DND-41 (cell line): ENCODE measurements around the gene RASAL1.

Source experiments
- ATAC-seq: fragments of 200-7000 bp; cut with Tn5 transposase; 3 replicates; pipeline ENCODE4 v1.9.1; 2021; ENCODE audit warnings: low read depth; ENCODE audit not compliant: insufficient read depth
- DNase-seq: peaks from one replicate; pipeline ENCODE4 v3.0.0-alpha.2; 2020
- H2AFZ ChIP-seq: 2 replicates; pipeline ENCODE4 v1.6.0; 2012; ENCODE audit warnings: low read depth, low read length
- H3K27ac ChIP-seq: 2 replicates; pipeline ENCODE4 v1.5.1; 2012; ENCODE audit warnings: low read length, inconsistent platforms
- H3K27me3 ChIP-seq: fragments of 200-600 bp; sonication (generic); 2 replicates; pipeline ENCODE4 v1.6.0; 2012; ENCODE audit warnings: low read length, mild to moderate bottlenecking, inconsistent platforms; ENCODE audit not compliant: insufficient read depth, poor library complexity
- H3K36me3 ChIP-seq: 2 replicates; pipeline ENCODE4 v1.5.1; 2012; ENCODE audit warnings: low read length, inconsistent platforms; ENCODE audit not compliant: insufficient read depth
- H3K4me1 ChIP-seq: 2 replicates; pipeline ENCODE4 v1.5.1; 2012; ENCODE audit warnings: mild to moderate bottlenecking, low read length; ENCODE audit not compliant: insufficient read depth
- H3K4me2 ChIP-seq: 2 replicates; pipeline ENCODE4 v1.6.0; 2012; ENCODE audit warnings: mild to moderate bottlenecking, moderate library complexity, low read length, inconsistent platforms; ENCODE audit not compliant: insufficient read depth
- H3K4me3 ChIP-seq, 2 experiments: fragments of 200-600 bp in 1 of 2; shearing (Covaris generic) in 1 of 2; 2 replicates each; pipeline ENCODE4 v1.5.1; 2012 to 2016; ENCODE audit warnings: inconsistent platforms in 2 of 2, low read length in 2 of 2, mild to moderate bottlenecking in 2 of 2, low read depth in 1 of 2, moderate library complexity in 1 of 2
- H3K79me2 ChIP-seq: 2 replicates; pipeline ENCODE4 v1.6.0; 2012; ENCODE audit warnings: low read length, inconsistent platforms; ENCODE audit not compliant: insufficient read depth
- H3K9ac ChIP-seq: 2 replicates; pipeline ENCODE4 v1.6.0; 2012; ENCODE audit warnings: low read depth, mild to moderate bottlenecking, inconsistent platforms, low read length, moderate library complexity
- H3K9me3 ChIP-seq: 2 replicates; pipeline ENCODE4 v1.5.1; 2012; ENCODE audit warnings: low read length, moderate library complexity, mild to moderate bottlenecking, inconsistent platforms; ENCODE audit not compliant: insufficient read depth, severe bottlenecking
- H4K20me1 ChIP-seq: 2 replicates; pipeline ENCODE4 v1.6.0; 2012; ENCODE audit warnings: low read length; ENCODE audit not compliant: insufficient read depth
- CTCF ChIP-seq: IDR thresholded peaks from 2 replicates; pipeline ENCODE4 v1.5.1; 2012; ENCODE audit warnings: borderline replicate concordance, low read length, moderate library complexity, mild to moderate bottlenecking; ENCODE audit not compliant: poor library complexity, severe bottlenecking; ENCODE audit errors: extremely low read depth
- EZH2 ChIP-seq: IDR thresholded peaks from 3 replicates; pipeline ENCODE4 v1.6.1; 2012; ENCODE audit warnings: borderline replicate concordance, low read depth, mild to moderate bottlenecking, moderate library complexity, low read length, inconsistent platforms; ENCODE audit not compliant: severe bottlenecking

The RASAL1 gene

GRCh38 chr12:113151655-113152054, 16.1 kb upstream of the RASAL1 start:
- no peaks in the 10 kb centered on the region for H3K27me3 ChIP-seq

DNA sequence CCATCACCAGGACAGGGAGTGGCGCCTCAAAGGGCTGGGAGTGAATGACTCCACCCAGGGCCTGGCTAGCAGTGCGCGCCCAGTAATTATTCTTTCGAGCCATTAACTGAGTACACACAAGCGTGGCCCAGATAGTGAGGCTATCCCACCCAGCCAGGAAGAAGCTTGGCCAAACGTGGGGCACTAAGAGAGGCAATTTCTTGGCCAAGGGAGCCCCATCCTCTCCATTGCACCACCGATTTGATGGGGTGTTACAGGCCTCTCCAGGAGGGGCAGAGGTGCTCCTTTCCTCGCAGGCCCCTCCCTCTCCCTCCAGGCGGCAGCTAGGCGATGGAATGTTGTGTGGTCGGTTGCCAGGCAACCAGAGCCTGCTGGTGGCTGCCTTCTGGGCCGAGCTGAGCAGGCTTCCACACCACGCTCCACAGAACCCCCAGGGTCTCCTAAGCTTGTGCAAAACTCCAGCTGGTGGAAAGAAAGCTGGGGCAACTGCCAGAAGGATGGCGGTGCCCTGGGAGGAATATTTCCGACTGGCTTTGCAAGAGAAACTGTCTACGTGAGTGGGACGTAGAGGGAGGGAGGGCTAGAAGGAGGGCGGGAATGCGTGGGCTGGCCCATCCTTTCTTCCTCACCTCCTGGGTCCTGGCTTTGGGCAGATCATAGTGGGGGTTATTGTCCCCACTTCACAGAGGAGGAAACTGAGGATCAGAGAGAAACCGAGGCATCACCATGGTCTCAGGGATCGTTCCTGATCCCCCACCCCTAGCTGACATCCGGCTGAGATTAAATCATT, 14.0 kb upstream of the RASAL1 start, which contains the start of gene CFAP73:
CFAP73 (plus strand) TSS at position 364 of the 790 bp plus-strand sequence; CDS start at position 498, 134 bp downstream.
- Histone ChIP-seq H3K4me2 (no peak within 1 kb of the TSS), H3K27ac (no peak within 1 kb of the TSS), H4K20me1 (no peaks in the 10 kb centered on the region), H3K36me3 (no peaks in the 10 kb centered on the region), H3K4me3 (no peak within 1 kb of the TSS), H3K79me2 (no peaks in the 10 kb centered on the region), H3K27me3 (no peaks in the 10 kb centered on the region), H2AFZ (no peak within 1 kb of the TSS), H3K9me3 (no peaks in the 10 kb centered on the region), H3K4me1 (peaks cover 38% of the 10 kb centered on the region), H3K9ac (no peak within 1 kb of the TSS)
- DNase-seq (peak; percentile 82), ATAC-seq (peak; percentile 67)
- TF ChIP-seq EZH2 (no peak), CTCF (peak; percentile 42)

More at GRCh38 chr12:113151655-113152054, 16.1 kb upstream of the RASAL1 start:
- TF ChIP-seq CTCF, result no peak
- TF ChIP-seq EZH2, result no peak
- ATAC-seq (no peak), DNase-seq (no peak)
- H3K4me1 ChIP-seq, result peaks cover 43% of the 10 kb centered on the region
- H3K9me3 ChIP-seq, result no peaks in the 10 kb centered on the region
- H3K4me2 ChIP-seq, result no peak overlapping the region
- H4K20me1 ChIP-seq, result no peaks in the 10 kb centered on the region
- no peaks in the 10 kb centered on the region for H3K79me2 ChIP-seq
- peak overlapping the region; percentile 2; the same call in 1 of the 2 replicates for H3K27ac ChIP-seq
- no peaks in the 10 kb centered on the region for H3K36me3 ChIP-seq
- no peak overlapping the region for H2AFZ ChIP-seq
- no peak overlapping the region for H3K9ac ChIP-seq
- H3K4me3 ChIP-seq, result no peak overlapping the region

- H3K4me1 ChIP-seq, result peaks cover 12% of the 10 kb centered on the region
- no peaks in the 10 kb centered on the region for H3K79me2 ChIP-seq
- H3K27ac ChIP-seq, result no peak overlapping the region
- DNase-seq (no peak), ATAC-seq (no peak)
- H3K9me3 ChIP-seq, result no peaks in the 10 kb centered on the region
- no peaks in the 10 kb centered on the region for H3K27me3 ChIP-seq
- H3K4me2 ChIP-seq, result no peak overlapping the region
- no peak overlapping the region for H3K4me3 ChIP-seq
- TF ChIP-seq EZH2, result no peak
- TF ChIP-seq CTCF, result no peak
- H4K20me1 ChIP-seq, result no peaks in the 10 kb centered on the region
- no peak overlapping the region for H2AFZ ChIP-seq
- H3K36me3 ChIP-seq, result no peaks in the 10 kb centered on the region
- H3K9ac ChIP-seq, result no peak overlapping the region
These were observed 11.4 kb upstream of the RASAL1 start for GRCh38 chr12:113146999-113147398.
